ENCODE results near the gene PHF3. TPM values are rescaled to one million over a fixed set of nuclear protein-coding genes. Genes with fewer than 3 reads are reported as not detected.

The PHF3 gene
- total and polyA plus RNA-seq, 2 experiments from 2014 or later: 37.1 to 77.3 TPM

GRCh38 chr6:63643862-63644261 is 8.3 kb downstream of the PHF3 start:
- ATAC-seq (no peak), DNase-seq (ENCODE audit: low spot score) (peak; percentile 60)
- Mint-ChIP-seq H3K4me1 (peaks cover 53% of the 10 kb centered on the region), H3K36me3 (ENCODE audit: low read depth) (0 out of 3 replicates have a peak, but pooled peaks cover 4% of the 10 kb centered on the region), H3K9me3 (no peaks in the 10 kb centered on the region), H3K27me3 (ENCODE audit: insufficient read depth, low read depth, poor library complexity) (peaks cover 4% of the 10 kb centered on the region), H3K4me3 (no peak overlapping the region), H3K27ac (no peak overlapping the region)
- no peak for TF ChIP-seq ZNF114 (CRISPR knock-in tag; IDR thresholded peaks at IDR 0.05)
- no peak for TF ChIP-seq CREB1 (CRISPR knock-in tag; IDR thresholded peaks at IDR 0.05; ENCODE audit: low read depth)
- TF ChIP-seq JUNB (IDR thresholded peaks at IDR 0.05; ENCODE audit: unreplicated experiment): no peak
- TF ChIP-seq EZH2phosphoT487 (IDR thresholded peaks at IDR 0.05; ENCODE audit: unreplicated experiment): no peak
- TF ChIP-seq ZNF462 (CRISPR knock-in tag; IDR thresholded peaks at IDR 0.05): no peak
- TF ChIP-seq EZH2 (IDR thresholded peaks at IDR 0.05; ENCODE audit: low read depth, unreplicated experiment): no peak
- no peak for TF ChIP-seq POLR2AphosphoS5 (IDR thresholded peaks at IDR 0.05; ENCODE audit: low read depth)
- no peak for TF ChIP-seq ETS1 (IDR thresholded peaks at IDR 0.05)
- no peak for TF ChIP-seq ZNF331 (CRISPR knock-in tag; IDR thresholded peaks at IDR 0.05; ENCODE audit: low read depth)
- TF ChIP-seq NANOG (IDR thresholded peaks at IDR 0.05; ENCODE audit: borderline replicate concordance): no peak
- TF ChIP-seq STAT1 (IDR thresholded peaks at IDR 0.05; ENCODE audit: unreplicated experiment): no peak
- TF ChIP-seq CTCF (conservative IDR thresholded peaks at IDR 0.05; ENCODE audit: low read depth in 2 of 2): no peak
- no peak for TF ChIP-seq REST (IDR thresholded peaks at IDR 0.05; ENCODE audit: unreplicated experiment)
- Histone ChIP-seq H3K4me3 (no peak overlapping the region), H3K9me2 (ENCODE audit: insufficient read depth) (no peaks in the 10 kb centered on the region), H3F3A (replicated peaks; ENCODE audit: low read depth) (no peaks in the 10 kb centered on the region), H3K27me3 (ENCODE audit: insufficient read depth) (no peaks in the 10 kb centered on the region), H3K4me2 (no peak overlapping the region), H3K27ac (ENCODE audit: low read depth) (no peak overlapping the region), H4K20me1 (replicated peaks; ENCODE audit: insufficient read depth) (peaks cover 50% of the 10 kb centered on the region), H3K4me1 (ENCODE audit: insufficient read depth) (peaks cover 14% of the 10 kb centered on the region), H3K36me3 (ENCODE audit: insufficient read depth) (no peaks in the 10 kb centered on the region), H2AFZ (no peak overlapping the region), H3K79me2 (replicated peaks; ENCODE audit: insufficient read depth) (peaks cover 100% of the 10 kb centered on the region)
